ENCODE data around the gene KIAA1210.

Gene KIAA1210

GRCh38 chrX:119071381-119071780 is 56.2 kb downstream of the KIAA1210 start:
- Histone ChIP-seq H2BK15ac (ENCODE audit: low read depth, poor library complexity, severe bottlenecking) (no peak overlapping the region), H3K27me3 (ENCODE audit: control insufficient read depth in 1 of 2, insufficient read depth in 1 of 2, low read length in 2 of 2) (peaks cover 3 to 57% of the 10 kb centered on the region in 2 experiments), H2AK5ac (ENCODE audit: low read length, severe bottlenecking) (no peak overlapping the region), H3K36me3 (ENCODE audit: control insufficient read depth in 1 of 2, insufficient read depth in 2 of 2, low read depth in 1 of 2, low read length in 2 of 2) (no peaks in the 10 kb centered on the region), H2BK5ac (ENCODE audit: low read depth, low read length, poor library complexity, severe bottlenecking) (no peak overlapping the region), H2BK12ac (ENCODE audit: low read length in 2 of 2) (no peak overlapping the region), H3K14ac (ENCODE audit: low read length in 2 of 2) (no peak overlapping the region), H3K79me1 (replicated peaks; ENCODE audit: low read length, poor library complexity, severe bottlenecking) (no peaks in the 10 kb centered on the region), H4K91ac (ENCODE audit: low read length) (no peak overlapping the region), H2BK120ac (ENCODE audit: low read depth, low read length) (no peak overlapping the region), H3K23ac (ENCODE audit: low read length in 2 of 2) (no peak overlapping the region), H3K18ac (ENCODE audit: low read depth in 1 of 2, low read length in 2 of 2) (no peak overlapping the region), H2AFZ (ENCODE audit: low read depth, low read length) (no peak overlapping the region), H3K9me3 (ENCODE audit: control insufficient read depth, low read length) (peaks cover 6% of the 10 kb centered on the region), H3K4me1 (ENCODE audit: control insufficient read depth, insufficient read depth, low read depth, low read length) (no peaks in the 10 kb centered on the region), H3K27ac (ENCODE audit: low read length, poor library complexity, severe bottlenecking) (no peak overlapping the region), H3K9ac (ENCODE audit: low read length) (no peak overlapping the region), H3K4ac (ENCODE audit: low read depth in 1 of 2, low read length in 2 of 2) (no peak overlapping the region), H4K8ac (ENCODE audit: low read length) (no peak overlapping the region), H3K4me2 (ENCODE audit: low read length, poor library complexity, severe bottlenecking) (no peak overlapping the region), H3K4me3 (ENCODE audit: insufficient read depth in 1 of 2, low read depth in 1 of 2, low read length in 2 of 2) (no peak overlapping the region)
- DNase-seq: no peak
- WGBS: 66% methylated on average over 2 of the region's 2 CpGs

DNA sequence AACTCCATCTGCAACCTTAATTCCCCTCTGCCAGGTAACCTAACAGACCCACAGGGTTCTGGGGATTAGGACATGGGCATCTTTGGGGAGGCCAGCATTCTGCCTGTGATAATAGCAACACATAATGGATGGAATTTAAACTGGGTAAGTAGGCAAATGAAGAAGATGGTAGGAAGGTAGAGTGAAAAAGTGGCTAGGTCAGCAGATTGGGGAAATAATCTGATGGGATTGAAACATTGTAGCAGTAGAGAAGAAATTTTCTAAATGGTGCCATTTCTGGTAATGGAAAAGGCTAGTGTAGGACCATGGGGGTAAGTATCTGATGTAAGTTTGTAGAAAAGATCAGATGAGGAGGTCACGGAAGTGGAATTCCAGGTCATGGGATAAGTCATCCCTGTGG is 57.9 kb downstream of the KIAA1210 start:
- Histone ChIP-seq H3K23ac (ENCODE audit: low read length in 2 of 2) (no peak overlapping the region), H2BK120ac (ENCODE audit: low read depth, low read length) (no peak overlapping the region), H2AFZ (ENCODE audit: low read depth, low read length) (no peak overlapping the region), H4K91ac (ENCODE audit: low read length) (no peak overlapping the region), H3K4me1 (ENCODE audit: control insufficient read depth, insufficient read depth, low read depth, low read length) (no peaks in the 10 kb centered on the region), H3K79me1 (replicated peaks; ENCODE audit: low read length, poor library complexity, severe bottlenecking) (no peaks in the 10 kb centered on the region), H3K27me3 (ENCODE audit: control insufficient read depth in 1 of 2, insufficient read depth in 1 of 2, low read length in 2 of 2) (peaks cover 3 to 58% of the 10 kb centered on the region in 2 experiments), H3K9me3 (ENCODE audit: control insufficient read depth, low read length) (peaks cover 6% of the 10 kb centered on the region), H3K14ac (ENCODE audit: low read length in 2 of 2) (no peak overlapping the region), H2AK5ac (ENCODE audit: low read length, severe bottlenecking) (no peak overlapping the region), H2BK5ac (ENCODE audit: low read depth, low read length, poor library complexity, severe bottlenecking) (no peak overlapping the region), H2BK12ac (ENCODE audit: low read length in 2 of 2) (no peak overlapping the region), H3K4me3 (ENCODE audit: insufficient read depth in 1 of 2, low read depth in 1 of 2, low read length in 2 of 2) (no peak overlapping the region), H3K18ac (ENCODE audit: low read depth in 1 of 2, low read length in 2 of 2) (no peak overlapping the region), H4K8ac (ENCODE audit: low read length) (no peak overlapping the region), H3K4ac (ENCODE audit: low read depth in 1 of 2, low read length in 2 of 2) (no peak overlapping the region), H3K27ac (ENCODE audit: low read length, poor library complexity, severe bottlenecking) (no peak overlapping the region), H3K9ac (ENCODE audit: low read length) (no peak overlapping the region), H3K4me2 (ENCODE audit: low read length, poor library complexity, severe bottlenecking) (no peak overlapping the region), H2BK15ac (ENCODE audit: low read depth, poor library complexity, severe bottlenecking) (no peak overlapping the region), H3K36me3 (ENCODE audit: control insufficient read depth in 1 of 2, insufficient read depth in 2 of 2, low read depth in 1 of 2, low read length in 2 of 2) (no peaks in the 10 kb centered on the region)
- WGBS: 100% methylated on average over 1 of the region's 1 CpG
- no peak for DNase-seq

GRCh38 chrX:119069128-119069527 is 58.5 kb downstream of the KIAA1210 start:
- Histone ChIP-seq H3K4me3 (ENCODE audit: insufficient read depth in 1 of 2, low read depth in 1 of 2, low read length in 2 of 2) (no peak overlapping the region), H3K79me1 (replicated peaks; ENCODE audit: low read length, poor library complexity, severe bottlenecking) (no peaks in the 10 kb centered on the region), H3K9me3 (ENCODE audit: control insufficient read depth, low read length) (peaks cover 6% of the 10 kb centered on the region), H3K18ac (ENCODE audit: low read depth in 1 of 2, low read length in 2 of 2) (no peak overlapping the region), H2BK5ac (ENCODE audit: low read depth, low read length, poor library complexity, severe bottlenecking) (no peak overlapping the region), H2BK15ac (ENCODE audit: low read depth, poor library complexity, severe bottlenecking) (no peak overlapping the region), H3K27ac (ENCODE audit: low read length, poor library complexity, severe bottlenecking) (no peak overlapping the region), H3K9ac (ENCODE audit: low read length) (no peak overlapping the region), H4K8ac (ENCODE audit: low read length) (no peak overlapping the region), H4K91ac (ENCODE audit: low read length) (no peak overlapping the region), H3K36me3 (ENCODE audit: control insufficient read depth in 1 of 2, insufficient read depth in 2 of 2, low read depth in 1 of 2, low read length in 2 of 2) (no peaks in the 10 kb centered on the region), H3K4ac (ENCODE audit: low read depth in 1 of 2, low read length in 2 of 2) (no peak overlapping the region), H2BK12ac (ENCODE audit: low read length in 2 of 2) (no peak overlapping the region), H3K14ac (ENCODE audit: low read length in 2 of 2) (no peak overlapping the region), H3K4me1 (ENCODE audit: control insufficient read depth, insufficient read depth, low read depth, low read length) (no peaks in the 10 kb centered on the region), H3K27me3 (ENCODE audit: control insufficient read depth in 1 of 2, insufficient read depth in 1 of 2, low read length in 2 of 2) (peaks cover 3 to 55% of the 10 kb centered on the region in 2 experiments), H2AFZ (ENCODE audit: low read depth, low read length) (no peak overlapping the region), H2AK5ac (ENCODE audit: low read length, severe bottlenecking) (no peak overlapping the region), H2BK120ac (ENCODE audit: low read depth, low read length) (no peak overlapping the region), H3K23ac (ENCODE audit: low read length in 2 of 2) (no peak overlapping the region), H3K4me2 (ENCODE audit: low read length, poor library complexity, severe bottlenecking) (no peak overlapping the region)
- no CpG with 5 or more reads among the region's 1 CpG for WGBS
- no peak for DNase-seq

DNA sequence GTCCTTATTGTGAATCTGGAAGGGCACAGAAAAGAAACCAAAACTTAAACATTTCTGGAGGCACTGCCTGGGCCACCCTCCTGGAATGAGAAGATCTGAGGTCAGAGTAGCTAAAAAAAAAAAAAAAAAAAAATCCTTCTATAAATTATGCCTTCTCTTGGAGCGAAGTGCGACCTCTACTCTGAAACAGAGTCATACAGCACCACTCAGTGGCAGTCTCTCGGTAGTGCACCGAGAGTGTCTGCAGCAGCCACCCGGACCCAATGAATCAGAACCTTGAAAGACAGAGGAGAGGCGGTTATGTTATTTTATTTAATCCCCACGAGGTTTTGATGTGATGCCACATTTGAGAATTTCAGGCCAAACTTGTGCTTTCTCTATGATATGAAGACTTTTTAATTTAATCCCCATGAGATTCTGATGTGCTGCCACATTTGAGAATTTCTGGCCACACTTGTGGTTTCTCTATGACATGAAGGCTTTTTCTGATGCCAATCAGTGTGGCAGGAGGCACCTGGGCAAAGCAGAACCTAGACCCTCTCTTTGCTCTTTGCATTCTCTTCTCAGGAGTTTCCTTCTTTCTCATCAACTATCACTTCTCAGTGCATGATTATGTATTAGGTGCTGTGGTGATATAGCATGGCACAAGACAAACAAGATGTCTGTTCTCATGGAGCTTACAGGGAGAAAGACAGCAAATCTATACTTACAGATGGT is 60.4 kb downstream of the KIAA1210 start:
- Histone ChIP-seq H3K79me1 (replicated peaks; ENCODE audit: low read length, poor library complexity, severe bottlenecking) (no peaks in the 10 kb centered on the region), H3K36me3 (ENCODE audit: control insufficient read depth in 1 of 2, insufficient read depth in 2 of 2, low read depth in 1 of 2, low read length in 2 of 2) (no peaks in the 10 kb centered on the region), H3K23ac (ENCODE audit: low read length in 2 of 2) (no peak overlapping the region), H3K4me3 (ENCODE audit: insufficient read depth in 1 of 2, low read depth in 1 of 2, low read length in 2 of 2) (no peak overlapping the region), H3K14ac (ENCODE audit: low read length in 2 of 2) (no peak overlapping the region), H3K4me2 (ENCODE audit: low read length, poor library complexity, severe bottlenecking) (no peak overlapping the region), H2BK12ac (ENCODE audit: low read length in 2 of 2) (no peak overlapping the region), H2BK15ac (ENCODE audit: low read depth, poor library complexity, severe bottlenecking) (no peak overlapping the region), H3K27me3 (ENCODE audit: control insufficient read depth in 1 of 2, insufficient read depth in 1 of 2, low read length in 2 of 2) (peaks cover 3 to 52% of the 10 kb centered on the region in 2 experiments), H3K18ac (ENCODE audit: low read depth in 1 of 2, low read length in 2 of 2) (no peak overlapping the region), H4K91ac (ENCODE audit: low read length) (no peak overlapping the region), H2AK5ac (ENCODE audit: low read length, severe bottlenecking) (no peak overlapping the region), H4K8ac (ENCODE audit: low read length) (no peak overlapping the region), H3K9me3 (ENCODE audit: control insufficient read depth, low read length) (peaks cover 6% of the 10 kb centered on the region), H2BK5ac (ENCODE audit: low read depth, low read length, poor library complexity, severe bottlenecking) (no peak overlapping the region), H3K4ac (ENCODE audit: low read depth in 1 of 2, low read length in 2 of 2) (no peak overlapping the region), H3K27ac (ENCODE audit: low read length, poor library complexity, severe bottlenecking) (no peak overlapping the region), H2AFZ (ENCODE audit: low read depth, low read length) (no peak overlapping the region), H3K9ac (ENCODE audit: low read length) (no peak overlapping the region), H3K4me1 (ENCODE audit: control insufficient read depth, insufficient read depth, low read depth, low read length) (no peaks in the 10 kb centered on the region), H2BK120ac (ENCODE audit: low read depth, low read length) (no peak overlapping the region)
- 0% methylated on average over 2 of the region's 7 CpGs for WGBS
- peak; percentile 62 for DNase-seq
